Keratinocyte (primary cell): Measurements from ENCODE around the gene SLN. TPM values are rescaled to one million over a fixed set of nuclear protein-coding genes. Genes with fewer than 3 reads are reported as not detected.

Experiments used
- DNase-seq: peaks from one replicate; pipeline ENCODE4 v3.0.0-alpha.2; 2011; ENCODE audit warnings: low read depth, missing footprints, low spot score
- FAIRE-seq: peaks from 2 replicates; lab custom pipeline; 2011; peaks lifted over from hg19 to GRCh38; lab: Jason Lieb, UNC
- H2AFZ ChIP-seq: 2 replicates; pipeline ENCODE4 v1.6.0; 2012; ENCODE audit warnings: low read length, control low read depth, inconsistent platforms; ENCODE audit not compliant: control insufficient read depth
- H3K27ac ChIP-seq: 2 replicates; pipeline ENCODE4 v1.5.1; 2011; ENCODE audit warnings: low read length; ENCODE audit not compliant: control insufficient read depth, insufficient read depth
- H3K27me3 ChIP-seq: 3 replicates; pipeline ENCODE4 v1.6.0; 2011; ENCODE audit warnings: low read length; ENCODE audit not compliant: control insufficient read depth, insufficient read depth; ENCODE audit errors: extremely low read depth
- H3K36me3 ChIP-seq, 2 experiments: 2 replicates in 1 of 2; 3 replicates in 1 of 2; pipeline ENCODE4 v1.5.1; 2011; ENCODE audit warnings: low read length in 2 of 2, mild to moderate bottlenecking in 1 of 2; ENCODE audit not compliant: control insufficient read depth in 2 of 2, insufficient read depth in 2 of 2; ENCODE audit errors: extremely low read depth in 1 of 2
- H3K4me1 ChIP-seq: 3 replicates; pipeline ENCODE4 v1.5.1; 2011; ENCODE audit warnings: low read length; ENCODE audit not compliant: control insufficient read depth, insufficient read depth; ENCODE audit errors: extremely low read depth
- H3K4me2 ChIP-seq: 3 replicates; pipeline ENCODE4 v1.6.0; 2011; ENCODE audit warnings: low read depth, low read length; ENCODE audit not compliant: control insufficient read depth, insufficient read depth; ENCODE audit errors: extremely low read depth
- H3K4me3 ChIP-seq, 3 experiments: fragments of 200-600 bp in 1 of 3; sonication (generic) in 1 of 3; 2 replicates in 2 of 3; 3 replicates in 1 of 3; pipeline ENCODE4 v1.5.1; 2011 to 2016; ENCODE audit warnings: low read length in 3 of 3, mild to moderate bottlenecking in 3 of 3, control low read depth in 2 of 3, inconsistent platforms in 1 of 3, low read depth in 1 of 3, mixed read lengths in 1 of 3, mixed run types in 1 of 3, moderate library complexity in 1 of 3; ENCODE audit not compliant: control insufficient read depth in 2 of 3, insufficient read depth in 2 of 3; ENCODE audit errors: extremely low read depth in 1 of 3
- H3K79me2 ChIP-seq: 2 replicates; pipeline ENCODE4 v1.6.0; 2012; ENCODE audit warnings: low read length; ENCODE audit not compliant: control insufficient read depth, insufficient read depth
- H3K9ac ChIP-seq: 3 replicates; pipeline ENCODE4 v1.6.0; 2011; ENCODE audit warnings: low read length; ENCODE audit not compliant: control insufficient read depth, insufficient read depth; ENCODE audit errors: extremely low read depth
- H3K9me1 ChIP-seq: 3 replicates; pipeline ENCODE4 v1.6.0; 2011; ENCODE audit warnings: low read length; ENCODE audit not compliant: control insufficient read depth, insufficient read depth; ENCODE audit errors: extremely low read depth
- H3K9me3 ChIP-seq: 2 replicates; pipeline ENCODE4 v1.5.1; 2012; ENCODE audit warnings: low read depth, low read length; ENCODE audit not compliant: control insufficient read depth
- H4K20me1 ChIP-seq: 3 replicates; pipeline ENCODE4 v1.6.0; 2011; ENCODE audit warnings: low read length; ENCODE audit not compliant: control insufficient read depth, insufficient read depth; ENCODE audit errors: extremely low read depth
- CTCF ChIP-seq, 3 experiments: IDR thresholded peaks in 1 of 3; conservative IDR thresholded peaks in 1 of 3; optimal IDR thresholded peaks in 1 of 3; 2 replicates in 2 of 3; 3 replicates in 1 of 3; pipeline versions ENCODE3 to v1.5.1; 2011; ENCODE audit warnings: low read length in 3 of 3, mild to moderate bottlenecking in 3 of 3, moderate library complexity in 2 of 3, control low read depth in 1 of 3, inconsistent platforms in 1 of 3; ENCODE audit not compliant: insufficient read depth in 2 of 3; ENCODE audit errors: extremely low read depth in 1 of 3
- EZH2 ChIP-seq: IDR thresholded peaks from one replicate; pipeline ENCODE4 v1.6.1; 2012; ENCODE audit warnings: inconsistent platforms, mild to moderate bottlenecking, low read length, moderate library complexity
- dilution Hi-C: fragments of 300-500 bp; cut with MboI; formaldehyde crosslinking; loops from one replicate; pipeline ENCODE4 v1.7.0; 2020; ENCODE audit warnings: low sequenced_read_pairs; ENCODE audit not compliant: extremely low pct_ligation_motif_present
- polyA plus RNA-seq, 5 experiments: library from polyadenylated mRNA; depleted of rRNA in 3 of 5; stranded (reverse) in 3 of 5; stranded (forward) in 1 of 5; unstranded in 1 of 5; fragments of >200 nt; gene quantifications; 1 replicate in 1 of 5; 2 replicates in 3 of 5; 3 replicates in 1 of 5; pipeline versions ENCODE4 v1.2.1 to v1.2.3, GENCODE V29; 2011 to 2012; ENCODE audit warnings: missing spikeins in 2 of 5, low read depth in 1 of 5, low replicate concordance in 1 of 5

Gene SLN
- polyA plus RNA-seq, 1 donor (not counting 4 experiments of a cell fraction or from before 2014, with no cell fraction given): 0.12 TPM

GRCh38 chr11:107757661-107758060 lies 45.8 kb upstream of the SLN start:
- no peak overlapping the region for H3K9ac ChIP-seq
- no peaks in the 10 kb centered on the region for H3K36me3 ChIP-seq
- H3K4me1 ChIP-seq: no peaks in the 10 kb centered on the region
- no peaks in the 10 kb centered on the region for H3K79me2 ChIP-seq
- no peak overlapping the region for H3K4me2 ChIP-seq
- FAIRE-seq (no peak), DNase-seq (no peak)
- H3K27me3 ChIP-seq: no peaks in the 10 kb centered on the region
- no peak for TF ChIP-seq EZH2
- TF ChIP-seq CTCF (optimal IDR thresholded peaks at IDR 0.05 in 1 of 3, IDR thresholded peaks at IDR 0.05 in 1 of 3, conservative IDR thresholded peaks at IDR 0.05 in 1 of 3; ENCODE audit: extremely low read depth in 1 of 3, insufficient read depth in 2 of 3, low read length in 3 of 3): peak in 2 of 3 experiments; percentile 20 to 27
- no peaks in the 10 kb centered on the region for H3K9me3 ChIP-seq
- H3K27ac ChIP-seq: no peak overlapping the region
- no peak overlapping the region for H2AFZ ChIP-seq
- H3K9me1 ChIP-seq: no peaks in the 10 kb centered on the region
- no peak overlapping the region for H3K4me3 ChIP-seq
- dilution Hi-C loops: no loop called here
- no peaks in the 10 kb centered on the region for H4K20me1 ChIP-seq

DNA sequence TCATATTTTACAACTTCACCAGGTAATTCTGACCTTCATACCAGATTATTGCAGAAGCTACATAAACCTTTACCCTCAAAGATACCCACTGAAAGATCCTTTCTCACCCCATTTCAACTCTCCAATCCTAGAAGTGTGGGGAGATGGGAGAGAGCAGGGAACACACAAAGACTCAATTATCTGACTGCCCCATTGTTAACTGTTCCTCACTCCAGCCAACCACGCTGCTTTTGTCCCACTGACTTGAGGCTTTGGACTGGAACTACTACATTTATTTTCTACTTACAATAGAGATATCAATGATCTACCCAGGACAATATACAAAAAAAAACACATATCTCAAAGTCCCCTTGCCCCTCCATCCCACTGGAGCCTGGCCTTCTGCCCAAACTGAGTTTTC lies 44.7 kb upstream of the SLN start:
- Histone ChIP-seq H3K4me3 (no peak overlapping the region), H3K27me3 (no peaks in the 10 kb centered on the region), H3K36me3 (no peaks in the 10 kb centered on the region), H3K9me3 (no peaks in the 10 kb centered on the region), H4K20me1 (no peaks in the 10 kb centered on the region), H2AFZ (no peak overlapping the region), H3K4me2 (no peak overlapping the region), H3K4me1 (no peaks in the 10 kb centered on the region), H3K79me2 (no peaks in the 10 kb centered on the region), H3K9ac (no peak overlapping the region), H3K27ac (no peak overlapping the region), H3K9me1 (no peaks in the 10 kb centered on the region)
- TF ChIP-seq EZH2 (no peak), CTCF (optimal IDR thresholded peaks at IDR 0.05 in 1 of 3, IDR thresholded peaks at IDR 0.05 in 1 of 3, conservative IDR thresholded peaks at IDR 0.05 in 1 of 3; ENCODE audit: extremely low read depth in 1 of 3, insufficient read depth in 2 of 3, low read length in 3 of 3) (no peak)
- no peak for DNase-seq
- dilution Hi-C loops: no loop called here
- FAIRE-seq: no peak
